Skeletal muscle cell (primary cell): ENCODE results near the gene CCDC171.
"Not testable (repeated sequence)": the region's sequence is repeated elsewhere in the genome, so short reads cannot be mapped to it uniquely, and the experiment has no call there.

Experiments used
- DNase-seq: peaks from one replicate; pipeline ENCODE4 v3.0.0-alpha.2; 2010; ENCODE audit warnings: low read depth
- H3K4me3 ChIP-seq: 2 replicates; pipeline ENCODE4 v1.5.1; 2011; ENCODE audit warnings: low read depth, mild to moderate bottlenecking, control low read depth, low read length, moderate library complexity

Gene CCDC171

DNA sequence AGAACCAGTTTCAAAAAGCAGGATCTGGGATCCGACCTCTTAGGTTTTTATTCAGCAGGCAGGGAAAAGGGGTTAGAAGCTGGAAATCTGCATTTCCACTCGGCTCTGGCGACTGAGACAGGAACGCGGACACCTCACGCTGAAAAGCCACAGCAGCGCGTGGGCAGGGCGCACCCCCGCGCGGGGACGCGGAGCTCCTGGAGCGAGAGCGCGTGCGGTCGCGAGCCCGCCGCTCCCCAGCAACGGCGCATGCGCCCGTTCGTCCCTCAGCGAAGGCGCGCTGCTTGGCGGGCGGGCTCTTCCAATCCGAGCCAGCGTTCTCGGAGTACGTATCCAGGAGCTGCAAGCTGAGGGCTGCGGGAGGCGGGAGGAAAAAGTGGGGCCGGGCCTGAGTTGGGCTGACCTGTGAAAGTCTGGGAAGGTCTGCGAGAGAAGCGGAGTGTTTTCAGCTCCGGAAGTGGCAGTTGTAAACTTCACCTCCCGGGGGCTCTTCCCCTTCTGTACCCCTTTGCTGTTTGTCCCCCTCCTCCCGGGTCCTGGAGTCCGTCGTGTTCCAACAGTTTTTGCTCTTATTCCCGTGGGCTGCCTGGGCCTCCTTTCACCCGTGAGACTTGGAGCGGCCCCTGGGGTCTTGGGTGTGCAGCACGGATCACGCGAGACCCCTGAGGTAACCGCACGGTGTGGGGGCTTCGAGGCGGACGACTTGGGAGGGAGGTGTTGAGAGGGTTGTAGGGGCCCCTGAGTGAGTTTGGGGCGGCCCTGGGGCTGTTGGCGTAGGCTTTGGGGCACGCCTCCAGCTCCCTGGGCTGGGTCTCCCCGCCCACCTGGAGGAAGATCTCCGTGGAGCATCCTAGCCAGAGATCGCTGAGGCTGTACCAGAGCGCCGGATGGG, at the start of gene CCDC171:
Gene CCDC171, plus strand, starts transcription at position 408 of the 892 bp plus-strand sequence. CDS start 11,046 bp downstream, outside the sequence.
- peak within 1 kb of the TSS; percentile 65 for H3K4me3 ChIP-seq
- DNase-seq, result peak; percentile 90

DNA sequence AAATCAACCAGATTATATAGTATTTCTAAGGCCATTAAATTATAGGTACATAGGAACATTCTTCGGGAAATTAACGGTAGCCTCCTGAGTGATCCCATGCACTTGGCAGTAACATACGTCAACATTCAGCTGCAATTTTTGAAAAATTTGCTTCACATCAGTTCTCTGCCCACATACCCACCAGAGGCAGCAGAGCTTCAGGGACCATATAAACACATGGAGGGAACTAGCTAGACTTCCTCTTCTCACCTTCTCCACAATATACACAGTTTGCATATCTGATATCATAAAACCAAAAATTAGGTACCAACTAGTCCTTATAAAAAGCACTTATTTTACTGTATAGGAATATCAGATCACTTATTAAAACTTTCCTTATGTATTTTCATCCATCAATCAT, 46.9 kb upstream of the CCDC171 start:
- DNase-seq, result no peak
- H3K4me3 ChIP-seq, result no peak overlapping the region

DNA sequence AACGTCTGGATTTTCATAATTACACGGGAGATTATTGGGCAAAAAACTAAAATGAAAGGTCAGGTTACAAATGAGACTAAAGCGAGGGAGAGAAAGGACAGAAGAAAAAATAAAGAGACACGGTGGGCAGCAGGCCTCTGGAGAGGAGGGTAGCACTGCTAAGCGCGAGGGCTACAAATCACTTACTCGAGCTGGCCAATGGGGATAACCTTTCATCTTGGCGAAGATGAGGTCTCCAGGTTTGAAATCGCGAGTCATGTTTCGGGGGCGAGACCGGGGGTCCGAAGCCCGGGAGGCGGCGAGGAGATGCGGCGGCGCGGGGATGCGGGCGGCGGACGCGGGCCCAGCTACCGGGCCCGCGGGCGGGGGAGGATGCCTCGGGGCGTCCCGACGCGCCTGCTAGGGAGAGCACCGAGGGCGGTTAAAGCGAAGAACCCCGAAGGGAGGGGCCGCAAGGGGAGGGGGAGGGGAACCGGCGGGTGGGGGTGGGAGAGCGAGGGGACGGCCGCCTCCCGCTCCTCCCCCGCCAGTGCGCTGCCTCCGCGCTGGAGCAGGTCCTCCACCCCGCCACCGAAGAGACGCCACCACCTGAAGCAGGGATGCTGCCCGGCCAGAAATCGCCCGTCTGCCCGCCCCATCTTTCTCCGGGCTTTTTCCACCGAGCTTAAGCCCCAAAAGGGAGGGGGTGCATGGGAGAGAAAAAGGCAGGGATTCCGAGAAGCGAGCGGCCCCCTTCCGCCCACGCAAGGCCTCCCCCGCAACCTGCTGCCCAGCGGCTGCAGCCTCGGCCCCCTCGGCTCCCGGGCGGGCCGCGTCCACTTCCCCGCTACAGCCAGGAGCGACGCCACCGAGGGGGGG, 42.7 kb upstream of the CCDC171 start:
- DNase-seq, result no peak
- peak overlapping the region; percentile 85 for H3K4me3 ChIP-seq

DNA sequence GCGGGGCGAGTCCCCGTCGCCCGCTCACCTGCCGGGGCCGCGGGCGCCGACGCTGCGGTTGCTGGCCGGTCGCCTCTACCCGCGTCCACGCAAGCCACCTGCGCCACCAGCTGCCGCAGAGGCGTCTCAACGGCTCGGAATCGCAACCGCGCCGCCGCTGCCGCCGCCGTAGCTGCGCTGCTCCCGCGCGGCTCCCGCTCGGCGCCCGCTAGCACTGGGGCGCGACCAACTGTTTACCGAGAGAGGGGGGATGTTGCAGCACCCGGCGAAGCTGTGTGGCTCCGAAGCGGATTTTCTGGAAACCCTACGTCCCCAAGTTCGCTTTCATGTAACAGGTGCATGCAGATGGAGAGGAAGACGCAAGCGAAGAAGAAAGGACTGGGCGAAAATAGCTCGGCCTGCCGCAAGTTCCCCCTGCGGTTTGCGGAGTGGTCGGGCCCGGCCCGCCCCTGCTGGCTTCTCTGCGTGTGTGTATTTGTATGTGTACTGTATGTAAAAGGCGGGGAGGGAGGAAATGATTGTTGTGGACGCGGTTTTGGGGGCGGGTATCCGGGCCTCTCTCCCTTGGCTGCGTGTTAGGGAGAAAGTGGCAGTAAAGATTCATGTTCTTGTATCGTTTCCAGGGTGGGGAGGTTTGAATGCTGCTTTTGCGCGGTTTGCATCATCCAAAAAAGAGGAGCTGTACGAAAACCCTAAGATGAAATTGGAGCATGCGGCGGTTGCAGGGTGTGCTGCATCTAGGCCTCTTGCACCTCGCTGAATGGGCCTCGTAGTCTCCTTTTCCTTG, 41.9 kb upstream of the CCDC171 start, which contains the start of gene PSIP1:
Gene PSIP1, minus strand, starts transcription at position 182 of the 787 bp plus-strand sequence. CDS start 782 bp downstream, outside the sequence.
- H3K4me3 ChIP-seq, result peak within 1 kb of the TSS; percentile 85
- peak; percentile 56 for DNase-seq

DNA sequence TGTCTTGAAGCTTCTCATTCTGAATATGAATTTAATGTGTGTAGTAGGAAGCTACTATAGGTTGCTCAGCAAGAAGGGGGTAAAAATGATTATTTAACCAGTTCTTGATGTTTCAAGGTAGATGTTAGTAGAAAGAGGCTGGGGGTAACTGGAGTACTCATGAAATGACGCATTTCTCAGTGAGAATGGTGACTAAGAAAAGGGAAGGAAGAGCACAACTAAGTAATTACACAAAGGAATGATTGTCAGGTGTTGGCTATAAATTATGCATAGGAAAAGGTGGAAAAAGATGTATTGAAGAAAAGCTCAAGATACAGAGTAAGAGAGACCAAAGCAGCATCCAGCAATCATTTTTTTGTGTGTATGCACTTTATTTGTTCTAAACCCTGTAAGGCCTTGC, 40.6 kb upstream of the CCDC171 start:
- no peak overlapping the region for H3K4me3 ChIP-seq
- no peak for DNase-seq

DNA sequence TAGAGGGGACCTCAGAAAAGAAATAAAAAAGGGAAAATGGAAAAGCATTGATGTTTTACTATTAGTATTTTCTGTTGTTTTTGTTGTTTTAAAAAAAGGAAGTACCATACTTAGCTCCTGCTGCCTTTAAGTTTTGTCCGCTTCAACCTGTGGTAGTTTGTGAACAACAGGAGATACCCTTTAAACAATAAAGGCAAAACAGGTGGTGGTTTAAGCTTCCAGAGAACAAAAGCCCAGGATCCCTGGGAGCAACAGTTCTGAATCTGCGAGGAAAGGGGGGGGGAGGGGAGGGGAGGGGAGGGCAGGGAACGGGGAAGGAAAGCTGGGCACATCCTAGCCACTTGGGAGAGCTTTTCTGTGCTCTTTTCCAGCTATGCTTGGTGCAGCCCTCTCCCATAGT, 40.0 kb upstream of the CCDC171 start:
- H3K4me3 ChIP-seq, result no peak overlapping the region
- no peak for DNase-seq

DNA sequence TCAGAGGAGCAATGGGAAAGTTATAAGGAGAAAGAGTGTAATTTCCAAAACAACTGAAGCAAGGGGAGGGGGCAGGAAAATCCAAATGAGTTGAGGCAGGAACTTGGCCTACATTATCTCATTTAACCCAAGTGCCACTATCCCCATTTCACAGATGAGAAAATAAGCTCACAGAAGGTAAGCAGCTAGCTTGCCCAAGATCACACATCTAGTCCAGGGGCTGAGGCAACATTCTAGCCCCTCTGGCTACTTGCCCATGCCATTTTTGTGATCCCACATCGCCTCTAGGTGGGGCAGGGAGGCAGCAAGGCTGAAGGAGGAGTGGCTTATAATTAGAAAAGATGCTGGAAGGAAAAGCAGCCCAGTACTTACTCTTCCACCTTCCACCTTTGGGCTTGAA, 39.5 kb upstream of the CCDC171 start:
- H3K4me3 ChIP-seq, result no peak overlapping the region
- DNase-seq, result no peak

DNA sequence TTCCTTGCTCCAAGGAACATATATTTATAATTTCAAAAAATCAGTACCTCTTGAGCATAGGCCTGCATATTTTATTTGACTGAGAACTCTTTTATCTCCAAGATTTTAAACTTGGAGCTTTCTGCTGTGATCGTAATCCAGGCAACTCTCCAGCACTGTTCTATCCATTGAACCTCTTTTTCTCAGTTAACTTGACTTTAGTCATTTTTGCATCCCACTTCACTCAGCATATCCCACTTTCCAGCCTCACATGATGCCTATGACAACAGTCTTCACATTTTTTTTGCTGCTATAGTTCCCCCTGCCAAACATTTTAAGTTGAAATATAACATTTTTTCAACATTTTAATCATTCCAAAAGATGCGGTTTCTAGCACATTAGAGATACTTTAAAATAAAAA, 33.0 kb upstream of the CCDC171 start:
- no peak overlapping the region for H3K4me3 ChIP-seq
- DNase-seq, result no peak

DNA sequence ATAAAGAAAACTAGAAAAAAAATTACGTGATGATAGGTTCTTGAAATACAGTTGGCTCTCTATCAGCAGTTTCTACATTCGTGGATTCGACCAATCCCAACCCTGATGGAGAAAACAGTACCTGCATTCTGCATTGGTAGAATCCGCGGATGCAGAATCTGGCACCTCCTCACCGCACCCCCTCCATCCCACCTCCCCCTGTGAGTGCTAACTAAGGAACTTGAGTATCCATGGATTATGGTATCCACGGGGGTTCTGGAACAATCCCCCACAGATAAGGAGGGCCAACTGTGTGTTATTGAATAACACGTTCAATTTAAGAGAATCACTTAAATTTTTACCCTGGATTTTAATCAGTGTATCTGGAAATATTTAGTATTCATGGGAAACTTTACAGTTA, 31.6 kb upstream of the CCDC171 start:
- no peak for DNase-seq
- no peak overlapping the region for H3K4me3 ChIP-seq

DNA sequence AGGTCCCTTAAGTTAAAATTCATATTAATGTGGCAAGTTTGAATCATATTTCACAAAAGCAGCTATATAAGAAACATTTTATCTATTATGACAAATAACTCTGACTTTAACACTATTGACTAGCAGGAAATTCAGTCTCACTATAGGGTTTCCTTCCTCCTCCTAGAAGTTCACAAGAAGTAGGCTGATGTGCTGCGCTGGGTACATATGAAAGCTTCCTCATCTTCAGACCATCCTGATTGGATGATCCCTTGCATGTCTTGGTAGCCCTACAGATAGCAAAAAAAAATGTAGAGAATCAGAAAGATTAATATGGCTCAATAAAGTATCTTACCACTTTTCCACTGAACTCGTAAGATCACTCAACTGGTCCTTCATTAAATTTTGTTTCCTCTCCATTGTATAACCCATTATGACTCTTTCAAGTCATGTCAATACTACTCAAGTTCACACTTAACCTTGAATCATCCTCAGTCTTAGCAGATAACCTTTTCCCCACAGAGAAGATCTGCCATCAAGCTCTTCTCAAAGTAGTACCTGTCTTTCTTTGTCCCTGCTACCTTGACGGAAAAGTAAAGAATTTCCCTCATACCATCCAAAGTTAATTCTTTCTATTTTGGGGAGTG, 30.6 kb upstream of the CCDC171 start:
- no peak for DNase-seq
- H3K4me3 ChIP-seq, result no peak overlapping the region

DNA sequence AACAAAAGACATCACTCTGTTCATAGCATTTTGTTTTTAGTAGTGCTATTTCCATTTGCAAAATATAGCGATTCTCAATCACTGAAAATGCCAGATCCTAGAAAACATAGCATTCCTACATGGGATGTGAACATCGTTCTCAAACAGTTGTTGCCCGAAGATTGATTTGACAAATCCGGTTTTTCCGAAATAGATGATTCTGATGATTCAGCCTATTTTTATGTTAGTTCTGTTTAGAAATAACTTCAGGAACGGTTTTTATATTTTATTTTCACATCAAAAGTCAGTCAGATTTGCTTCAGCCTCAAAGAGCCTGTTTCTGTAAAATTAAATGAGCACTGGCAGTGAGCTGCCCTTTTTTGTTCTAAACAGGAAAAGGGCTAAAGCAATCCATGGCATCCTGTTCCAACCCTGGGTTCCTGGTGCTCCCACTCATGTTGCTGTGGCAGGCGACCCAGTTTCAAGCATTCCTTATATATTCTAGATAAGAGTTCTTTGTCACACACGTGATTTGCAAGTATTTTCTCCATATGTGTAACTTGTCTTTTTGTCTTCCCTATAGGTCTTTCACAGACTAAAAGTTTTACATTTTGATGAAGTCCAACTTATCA, 27.9 kb upstream of the CCDC171 start:
- no peak for DNase-seq
- H3K4me3 ChIP-seq, result no peak overlapping the region

DNA sequence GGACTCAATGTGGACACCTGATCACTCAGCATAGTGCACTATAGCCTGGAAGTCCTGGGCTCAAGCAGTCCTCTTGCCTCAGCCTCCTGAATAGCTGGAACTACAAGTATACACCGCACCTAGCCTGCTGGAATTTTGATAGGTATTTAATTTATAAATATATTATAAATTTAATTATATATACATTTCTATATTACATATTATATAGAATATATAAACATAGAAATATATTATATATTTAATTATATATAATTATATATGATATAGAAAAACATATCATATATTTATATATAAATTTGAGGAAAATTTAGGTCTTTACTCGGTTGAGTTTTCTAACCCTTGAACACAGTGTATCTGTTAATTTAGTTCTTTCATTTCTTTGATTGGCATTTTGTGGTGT, 26.9 kb upstream of the CCDC171 start:
- no peak for DNase-seq
- no peak overlapping the region for H3K4me3 ChIP-seq

DNA sequence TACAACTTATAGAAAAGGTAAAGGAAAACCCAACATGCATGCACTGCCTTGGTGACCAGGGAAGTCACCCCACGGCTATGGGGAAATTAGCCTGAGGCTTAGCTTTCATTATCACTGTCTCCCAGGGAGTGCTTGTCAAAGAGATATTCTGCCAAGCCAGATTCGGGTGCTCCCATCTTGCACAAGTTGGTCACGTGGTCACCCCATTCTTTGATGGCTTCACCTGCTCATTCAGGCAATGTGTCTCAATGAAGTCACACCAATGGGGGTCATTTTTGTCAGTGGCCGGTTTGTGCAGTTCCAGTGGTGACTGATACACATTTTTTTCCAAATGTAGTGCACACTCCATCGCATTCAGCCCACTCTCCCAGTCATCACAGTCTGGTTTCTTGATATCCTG, 25.8 kb upstream of the CCDC171 start:
- DNase-seq, H3K4me3 ChIP-seq: not testable (repeated sequence)

DNA sequence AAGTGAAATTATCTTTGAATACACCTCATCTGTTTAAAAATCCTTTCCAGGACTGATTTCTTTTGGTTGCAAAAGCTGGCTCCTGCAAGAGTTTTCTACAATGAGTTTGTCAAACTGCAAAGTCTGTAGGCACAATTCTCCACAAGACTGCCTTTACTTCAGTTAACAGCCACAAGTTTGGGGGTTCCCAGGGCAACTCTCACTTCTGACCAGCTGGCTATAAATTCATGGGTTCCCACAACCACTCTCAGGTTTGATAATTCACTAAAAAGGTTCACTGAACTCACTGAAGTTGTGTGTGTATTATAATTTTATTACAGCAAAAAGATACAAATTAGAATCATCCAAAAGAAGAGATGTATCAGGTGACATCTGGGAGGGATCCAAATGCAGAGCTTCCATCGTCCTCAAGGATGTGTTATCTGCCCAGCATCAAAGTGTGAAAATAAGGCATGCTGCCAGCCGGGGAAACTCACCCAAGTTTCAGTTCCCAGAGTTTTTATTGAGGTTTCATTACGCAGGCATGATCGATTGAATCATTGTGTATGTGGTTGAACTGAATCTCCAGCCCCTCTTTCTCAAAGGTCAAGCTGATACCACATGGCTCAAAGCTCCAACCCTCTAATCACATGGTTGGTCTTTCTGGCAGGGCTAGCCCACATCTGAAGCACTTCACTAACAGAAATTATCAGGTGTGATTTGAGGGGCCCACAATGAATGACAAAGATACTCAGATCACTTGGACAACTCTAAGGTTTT, 23.1 kb upstream of the CCDC171 start:
- no peak overlapping the region for H3K4me3 ChIP-seq
- no peak for DNase-seq

DNA sequence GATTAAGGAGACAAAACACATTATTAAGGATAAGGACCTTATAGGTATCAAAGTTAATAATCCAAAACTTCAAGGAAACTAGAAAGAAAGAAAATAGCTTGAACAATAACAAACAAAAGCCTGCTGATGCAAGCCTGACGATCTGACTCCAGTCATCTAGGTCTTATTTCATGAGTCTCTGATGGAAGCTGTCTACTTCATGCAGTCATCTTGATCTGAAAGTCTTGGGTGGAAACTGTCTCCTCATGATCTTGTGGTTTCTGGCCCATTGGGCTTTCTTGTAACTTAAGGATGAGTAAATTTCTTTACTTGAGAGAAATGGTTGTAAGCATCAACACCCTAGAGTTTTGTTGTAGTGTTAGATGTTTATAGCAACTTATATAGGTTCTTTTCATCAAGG, 21.5 kb upstream of the CCDC171 start:
- no peak for DNase-seq
- no peak overlapping the region for H3K4me3 ChIP-seq

DNA sequence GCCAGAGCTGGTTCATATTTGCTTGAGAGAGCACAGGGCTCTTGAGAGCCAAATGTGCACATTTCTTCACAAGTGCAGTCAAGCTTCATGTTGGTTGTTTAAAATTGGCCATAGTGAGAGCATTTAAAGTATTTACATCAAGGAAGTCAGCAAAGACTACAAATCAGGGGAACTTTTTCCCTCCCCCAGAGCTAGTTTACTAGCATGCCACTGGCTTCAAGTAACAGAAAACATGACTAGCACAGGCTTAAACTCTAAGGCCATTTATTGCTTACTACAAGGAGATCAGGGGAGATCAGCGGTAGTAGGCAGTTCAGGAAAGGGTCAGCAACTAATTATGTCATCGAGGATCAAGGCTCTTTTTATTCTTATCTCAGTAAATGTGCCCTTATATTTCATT, 11.0 kb upstream of the CCDC171 start:
- no peak overlapping the region for H3K4me3 ChIP-seq
- DNase-seq, result no peak

DNA sequence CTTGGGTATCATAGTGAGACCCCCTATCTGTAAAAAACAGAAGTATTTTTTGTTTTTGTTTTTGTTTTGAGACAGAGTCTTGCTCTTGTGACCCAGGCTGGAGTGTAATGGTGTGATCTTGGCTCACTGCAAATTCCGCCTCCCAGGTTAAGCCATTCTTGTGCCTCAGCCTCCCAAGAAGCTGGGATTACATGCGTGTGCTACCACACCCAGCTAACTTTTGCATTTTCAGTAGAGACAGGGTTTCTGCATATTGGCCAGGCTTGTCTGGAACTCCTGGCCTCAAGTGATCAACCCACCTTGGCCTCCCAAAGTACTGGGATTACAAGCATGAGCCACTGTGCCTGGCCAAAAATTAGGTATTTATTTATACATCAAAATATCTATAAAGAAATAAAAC, 10.2 kb upstream of the CCDC171 start:
- DNase-seq, result no peak
- H3K4me3 ChIP-seq, result no peak overlapping the region
